ENCODE results near the gene ZNF536.
"Not testable (repeated sequence)": the region's sequence is repeated elsewhere in the genome, so short reads cannot be mapped to it uniquely, and the experiment has no call there.

ZNF536 gene

GRCh38 chr19:30386551-30387143 is 14.5 kb downstream of the ZNF536 start:
- in situ Hi-C loops (cut with HindIII; ENCODE audit: low sequenced_read_pairs), result no loop called here

- in situ Hi-C loops (cut with HindIII; ENCODE audit: low sequenced_read_pairs), result no loop called here
These were observed 15.3 kb downstream of the ZNF536 start for GRCh38 chr19:30387311-30388115.

GRCh38 chr19:30388327-30388726 is 16.1 kb downstream of the ZNF536 start:
- in situ Hi-C loops (cut with HindIII; ENCODE audit: low sequenced_read_pairs), result no loop called here

GRCh38 chr19:30388819-30389218 is 16.6 kb downstream of the ZNF536 start:
- in situ Hi-C loops (cut with HindIII; ENCODE audit: low sequenced_read_pairs), result no loop called here

- in situ Hi-C loops (cut with HindIII; ENCODE audit: low sequenced_read_pairs), result no loop called here
These were observed 18.3 kb downstream of the ZNF536 start for GRCh38 chr19:30390356-30390988.

GRCh38 chr19:30391052-30391451 is 18.9 kb downstream of the ZNF536 start:
- in situ Hi-C loops (cut with HindIII; ENCODE audit: low sequenced_read_pairs), result no loop called here

- in situ Hi-C loops (cut with HindIII; ENCODE audit: low sequenced_read_pairs), result no loop called here
These were observed 19.7 kb downstream of the ZNF536 start for GRCh38 chr19:30391554-30392551.

- in situ Hi-C loops (cut with HindIII; ENCODE audit: low sequenced_read_pairs), result no loop called here
These were observed 20.9 kb downstream of the ZNF536 start for GRCh38 chr19:30393046-30393445.

- in situ Hi-C loops (cut with HindIII; ENCODE audit: low sequenced_read_pairs), result no loop called here
These were observed 21.7 kb downstream of the ZNF536 start for GRCh38 chr19:30393729-30394480.

GRCh38 chr19:30394481-30395151 is 22.4 kb downstream of the ZNF536 start:
- in situ Hi-C loops (cut with HindIII; ENCODE audit: low sequenced_read_pairs), result no loop called here

- in situ Hi-C loops (cut with HindIII; ENCODE audit: low sequenced_read_pairs), result no loop called here
These were observed 23.1 kb downstream of the ZNF536 start for GRCh38 chr19:30395283-30395682.

GRCh38 chr19:30398539-30398938 is 26.4 kb downstream of the ZNF536 start:
- in situ Hi-C loops (cut with HindIII; ENCODE audit: low sequenced_read_pairs), result not testable (repeated sequence)

- in situ Hi-C loops (cut with HindIII; ENCODE audit: low sequenced_read_pairs), result no loop called here
These were observed 29.8 kb downstream of the ZNF536 start for GRCh38 chr19:30401956-30402355.

GRCh38 chr19:30402436-30403202 is 30.4 kb downstream of the ZNF536 start:
- in situ Hi-C loops (cut with HindIII; ENCODE audit: low sequenced_read_pairs), result no loop called here

- in situ Hi-C loops (cut with HindIII; ENCODE audit: low sequenced_read_pairs), result no loop called here
These were observed 31.2 kb downstream of the ZNF536 start for GRCh38 chr19:30403203-30403985.

- in situ Hi-C loops (cut with HindIII; ENCODE audit: low sequenced_read_pairs), result no loop called here
These were observed 34.3 kb downstream of the ZNF536 start for GRCh38 chr19:30406220-30407067.

- in situ Hi-C loops (cut with HindIII; ENCODE audit: low sequenced_read_pairs), result no loop called here
These were observed 35.0 kb downstream of the ZNF536 start for GRCh38 chr19:30407068-30407709.
